GM21423 (cell line): ENCODE data around the gene MAMLD1.

ENCODE experiments used
- ATAC-seq: cut with Tn5 transposase; IDR thresholded peaks from one replicate; pipeline ENCODE4 v1.9.1; 2021; ENCODE audit warnings: mild to moderate bottlenecking, moderate library complexity; ENCODE audit not compliant: unreplicated experiment

Gene MAMLD1

DNA sequence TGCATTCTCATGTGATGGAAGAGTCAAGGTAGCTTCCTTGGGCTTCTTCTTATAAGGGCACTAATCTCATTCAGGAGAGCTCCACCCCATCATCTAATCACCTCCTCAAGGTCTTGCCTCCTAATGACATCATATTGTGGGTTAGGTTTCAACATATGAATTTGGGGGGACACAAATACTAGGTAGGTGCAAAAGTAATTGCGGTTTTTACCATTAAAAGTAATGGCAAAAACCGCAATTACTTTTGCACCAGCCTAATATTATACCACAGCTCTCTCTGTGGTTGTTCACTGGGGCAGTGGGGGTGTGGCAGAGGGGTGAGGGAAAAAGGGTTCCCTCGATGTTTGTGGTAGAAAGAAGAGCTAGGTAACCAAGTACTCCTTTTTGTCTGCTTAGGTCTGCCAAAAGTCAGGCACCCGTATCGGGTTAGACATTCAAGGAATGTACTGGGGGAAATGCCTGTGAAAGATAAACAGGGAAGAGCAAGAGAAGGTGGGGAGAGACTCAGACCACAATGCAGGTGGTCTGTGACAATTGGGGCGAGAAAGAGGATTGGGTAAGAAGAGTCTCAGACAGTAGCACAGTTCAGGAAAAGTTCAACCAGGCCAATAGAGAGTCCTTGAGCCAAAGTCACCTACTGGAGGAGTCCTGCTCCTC, 126.4 kb downstream of the MAMLD1 start:
- no peak for ATAC-seq

GRCh38 chrX:150495496-150495895, 132.4 kb downstream of the MAMLD1 start:
- ATAC-seq, result no peak

DNA sequence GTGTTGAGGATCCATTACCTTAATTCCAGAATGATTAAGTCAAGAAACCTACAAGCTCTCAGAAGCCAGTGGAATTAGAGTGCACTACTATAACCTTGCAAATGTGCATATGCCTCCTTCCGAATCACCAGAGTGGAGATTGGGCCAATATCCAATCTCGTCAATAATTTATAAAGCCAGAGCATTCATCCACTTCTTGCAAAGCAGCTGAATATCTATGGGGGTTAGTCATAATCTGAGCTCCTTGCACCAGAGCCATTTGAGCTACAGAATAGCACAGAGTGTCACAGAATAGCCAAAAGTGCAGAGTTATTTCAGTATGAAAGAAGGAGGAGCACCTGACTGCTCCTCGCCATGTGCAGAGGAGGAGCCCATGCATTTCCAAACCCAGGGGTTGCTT, 136.1 kb downstream of the MAMLD1 start:
- ATAC-seq, result no peak

GRCh38 chrX:150502091-150502490, 139.0 kb downstream of the MAMLD1 start:
- no peak for ATAC-seq

- no peak for ATAC-seq
Measured at GRCh38 chrX:150502979-150503897, 140.1 kb downstream of the MAMLD1 start.

DNA sequence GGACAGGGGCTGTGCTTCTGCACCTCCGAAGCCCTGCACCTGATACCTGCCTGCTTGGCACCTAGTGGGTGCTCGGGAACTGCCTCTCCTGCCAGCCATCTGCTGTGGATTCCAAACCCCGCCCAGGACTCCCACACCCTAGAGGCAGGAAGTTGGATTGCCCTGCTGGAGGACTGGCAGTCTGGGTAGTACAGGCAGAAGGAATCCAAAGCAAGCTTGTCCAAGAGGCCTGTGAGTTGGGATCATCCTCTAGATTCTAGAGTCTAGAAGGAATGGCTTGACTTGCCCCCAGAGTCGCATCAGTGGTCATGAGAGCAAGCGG, 140.7 kb downstream of the MAMLD1 start:
- no peak for ATAC-seq

GRCh38 chrX:150504397-150505182, 141.5 kb downstream of the MAMLD1 start:
- no peak for ATAC-seq

GRCh38 chrX:150506020-150506419, 142.9 kb downstream of the MAMLD1 start:
- ATAC-seq, result no peak

DNA sequence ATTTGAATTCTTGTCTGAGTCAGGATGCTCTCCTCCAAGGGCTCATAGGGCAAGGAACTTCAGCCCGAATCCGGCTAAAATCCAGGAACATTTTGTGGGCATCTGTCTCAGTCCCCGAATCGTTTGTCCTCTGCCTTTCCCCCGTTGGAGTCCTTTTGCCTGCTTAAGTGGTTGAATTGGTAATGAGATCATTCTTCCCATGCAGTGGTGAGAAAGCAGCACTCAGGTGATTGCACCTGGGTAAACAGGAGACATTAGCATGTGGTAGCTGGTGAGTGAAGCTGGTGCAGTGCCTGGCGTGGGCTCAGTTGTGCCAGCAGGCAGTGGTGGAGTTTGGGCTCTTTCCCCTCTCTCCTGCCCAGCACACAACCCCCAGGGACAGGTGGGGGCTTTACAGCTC, 143.4 kb downstream of the MAMLD1 start:
- no peak for ATAC-seq

- no peak for ATAC-seq
Measured at GRCh38 chrX:150507251-150507856, 144.2 kb downstream of the MAMLD1 start.

DNA sequence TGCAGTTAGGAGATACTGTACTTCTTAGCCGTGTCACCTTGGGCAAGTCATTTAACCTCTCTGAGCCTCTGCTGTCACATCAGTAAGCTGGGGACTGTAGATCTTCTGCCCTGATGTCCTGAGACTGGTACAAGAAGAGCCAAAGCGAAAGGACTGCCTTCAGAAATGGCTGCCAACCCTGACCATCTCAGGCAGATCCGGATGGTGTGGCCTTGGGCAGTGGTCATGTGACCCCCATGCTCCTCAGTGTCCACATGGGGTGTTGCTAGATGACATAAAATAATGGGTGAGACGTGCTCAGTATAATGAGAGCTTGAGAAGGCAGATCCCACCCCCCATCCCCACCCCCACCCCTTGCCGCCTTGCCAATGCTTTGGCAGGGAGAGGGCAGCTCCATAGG, 144.9 kb downstream of the MAMLD1 start:
- ATAC-seq, result no peak

GRCh38 chrX:150508451-150509367, 145.6 kb downstream of the MAMLD1 start:
- ATAC-seq, result no peak

DNA sequence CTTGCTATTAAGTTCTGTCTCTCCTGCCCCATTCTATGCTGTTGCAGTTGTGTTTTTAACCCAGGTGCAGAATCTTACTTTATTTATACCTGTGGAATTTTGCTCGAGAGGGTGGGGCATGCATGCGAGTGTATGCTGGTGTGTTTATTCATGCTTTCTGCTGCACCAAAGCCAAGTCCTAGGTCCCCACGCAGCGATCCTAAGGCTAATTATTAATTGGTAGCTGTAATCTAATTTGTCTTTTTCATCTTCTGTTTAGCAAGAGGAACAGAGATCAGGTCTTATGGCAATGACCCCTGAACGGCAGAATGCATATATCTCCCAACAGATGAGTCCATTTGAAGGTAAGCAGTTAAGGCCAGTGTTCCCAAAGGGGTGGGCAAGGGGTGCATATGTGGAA, 146.6 kb downstream of the MAMLD1 start:
- no peak for ATAC-seq

DNA sequence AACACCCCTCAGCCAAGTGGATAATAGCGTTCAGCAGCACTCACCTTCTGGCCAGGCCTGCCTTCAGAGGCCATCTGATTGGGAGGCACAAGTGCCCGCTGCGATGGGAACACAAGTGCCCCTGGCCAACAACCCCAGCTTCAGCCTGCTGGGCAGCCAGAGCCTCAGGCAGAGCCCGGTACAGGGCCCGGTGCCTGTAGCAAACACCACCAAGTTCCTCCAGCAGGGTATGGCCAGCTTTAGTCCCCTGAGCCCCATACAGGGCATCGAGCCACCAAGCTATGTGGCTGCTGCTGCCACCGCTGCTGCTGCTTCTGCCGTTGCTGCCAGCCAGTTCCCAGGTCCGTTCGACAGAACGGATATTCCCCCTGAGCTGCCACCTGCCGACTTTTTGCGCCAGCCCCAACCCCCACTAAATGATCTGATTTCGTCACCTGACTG, 149.4 kb downstream of the MAMLD1 start:
- ATAC-seq, result no peak

- no peak for ATAC-seq
Measured at GRCh38 chrX:150513544-150513943, 150.4 kb downstream of the MAMLD1 start.

DNA sequence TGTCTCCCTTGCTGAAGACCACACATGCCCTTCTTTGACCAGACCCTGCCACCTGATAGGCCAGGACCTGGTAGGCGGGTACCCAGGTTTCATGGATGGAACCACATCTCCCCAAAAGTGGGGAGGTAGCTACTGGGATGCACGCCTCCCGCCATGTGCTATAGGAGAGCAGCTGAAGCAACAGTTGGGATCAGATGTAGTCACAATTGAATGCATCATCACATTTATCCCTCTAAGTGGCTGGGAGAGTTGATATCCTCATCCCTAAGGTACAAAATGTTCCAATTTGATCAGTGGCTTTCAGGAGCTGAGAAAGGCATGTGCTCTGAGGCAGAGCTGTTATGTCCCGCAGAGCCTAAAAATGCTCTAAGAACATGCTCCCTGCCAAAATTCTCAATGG, 151.3 kb downstream of the MAMLD1 start:
- ATAC-seq, result no peak

DNA sequence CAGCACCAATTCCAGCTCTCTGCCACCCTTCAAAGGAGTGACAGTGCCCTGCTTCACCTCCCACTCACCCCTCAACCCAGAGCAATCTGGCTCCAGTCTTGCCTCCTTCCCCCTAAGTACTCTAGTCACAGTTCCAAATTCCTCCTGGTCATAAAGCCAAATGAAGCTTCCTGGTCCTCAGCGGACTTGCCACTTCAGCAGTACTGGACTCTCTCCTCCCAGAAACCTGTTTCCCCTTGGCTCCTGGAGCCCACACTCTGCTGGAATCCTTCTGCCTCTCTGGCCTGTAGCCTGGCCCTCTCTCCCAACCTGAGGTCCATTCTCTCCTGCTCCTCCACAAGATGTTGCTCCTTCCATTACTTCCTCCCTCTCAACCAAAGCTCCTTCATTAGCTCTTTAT, 152.7 kb downstream of the MAMLD1 start:
- ATAC-seq, result no peak

GRCh38 chrX:150517303-150517910, 154.3 kb downstream of the MAMLD1 start:
- ATAC-seq, result no peak

GRCh38 chrX:150522494-150522893, 159.4 kb downstream of the MAMLD1 start:
- no peak for ATAC-seq
